Panc1 (cell line): ENCODE data around the gene YTHDC2.

Experiments
- TF ChIP-seq, protein P1 (sequence below): fragments of 450-650 bp; IDR thresholded peaks from 2 replicates; pipeline ENCODE4 v1.5.1; 2017; ENCODE audit warnings: mild to moderate bottlenecking
- TF ChIP-seq, protein P2 (sequence below), 2 experiments: IDR thresholded peaks; 2 replicates each; pipeline ENCODE4 v1.6.1; 2011 to 2012; ENCODE audit warnings: low read depth in 2 of 2, control low read depth in 1 of 2, low read length in 1 of 2, mild to moderate bottlenecking in 1 of 2, moderate library complexity in 1 of 2; ENCODE audit not compliant: insufficient read depth in 1 of 2

DNA sequence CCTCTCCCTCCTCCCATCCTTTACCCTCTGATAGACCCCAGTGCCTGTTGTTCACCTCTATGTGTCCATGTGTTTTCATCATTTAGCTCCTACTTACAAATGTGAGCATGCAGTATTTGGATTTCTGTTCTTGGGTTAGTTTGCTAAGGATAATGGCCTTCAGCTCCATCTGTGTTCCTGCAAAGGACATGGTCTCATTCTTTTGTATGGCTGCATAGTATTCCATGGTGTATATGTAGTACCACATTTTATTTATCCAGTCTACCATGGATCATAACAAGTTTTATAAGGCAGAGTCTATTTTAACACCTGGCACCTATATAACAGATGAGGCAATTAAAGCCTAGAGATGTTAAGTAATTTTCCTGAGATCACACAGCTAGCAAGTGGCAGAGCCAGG lies 7.4 kb downstream of the YTHDC2 start:
- TF ChIP-seq, protein P1, sequence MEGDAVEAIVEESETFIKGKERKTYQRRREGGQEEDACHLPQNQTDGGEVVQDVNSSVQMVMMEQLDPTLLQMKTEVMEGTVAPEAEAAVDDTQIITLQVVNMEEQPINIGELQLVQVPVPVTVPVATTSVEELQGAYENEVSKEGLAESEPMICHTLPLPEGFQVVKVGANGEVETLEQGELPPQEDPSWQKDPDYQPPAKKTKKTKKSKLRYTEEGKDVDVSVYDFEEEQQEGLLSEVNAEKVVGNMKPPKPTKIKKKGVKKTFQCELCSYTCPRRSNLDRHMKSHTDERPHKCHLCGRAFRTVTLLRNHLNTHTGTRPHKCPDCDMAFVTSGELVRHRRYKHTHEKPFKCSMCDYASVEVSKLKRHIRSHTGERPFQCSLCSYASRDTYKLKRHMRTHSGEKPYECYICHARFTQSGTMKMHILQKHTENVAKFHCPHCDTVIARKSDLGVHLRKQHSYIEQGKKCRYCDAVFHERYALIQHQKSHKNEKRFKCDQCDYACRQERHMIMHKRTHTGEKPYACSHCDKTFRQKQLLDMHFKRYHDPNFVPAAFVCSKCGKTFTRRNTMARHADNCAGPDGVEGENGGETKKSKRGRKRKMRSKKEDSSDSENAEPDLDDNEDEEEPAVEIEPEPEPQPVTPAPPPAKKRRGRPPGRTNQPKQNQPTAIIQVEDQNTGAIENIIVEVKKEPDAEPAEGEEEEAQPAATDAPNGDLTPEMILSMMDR = no peak
- TF ChIP-seq, protein P2, sequence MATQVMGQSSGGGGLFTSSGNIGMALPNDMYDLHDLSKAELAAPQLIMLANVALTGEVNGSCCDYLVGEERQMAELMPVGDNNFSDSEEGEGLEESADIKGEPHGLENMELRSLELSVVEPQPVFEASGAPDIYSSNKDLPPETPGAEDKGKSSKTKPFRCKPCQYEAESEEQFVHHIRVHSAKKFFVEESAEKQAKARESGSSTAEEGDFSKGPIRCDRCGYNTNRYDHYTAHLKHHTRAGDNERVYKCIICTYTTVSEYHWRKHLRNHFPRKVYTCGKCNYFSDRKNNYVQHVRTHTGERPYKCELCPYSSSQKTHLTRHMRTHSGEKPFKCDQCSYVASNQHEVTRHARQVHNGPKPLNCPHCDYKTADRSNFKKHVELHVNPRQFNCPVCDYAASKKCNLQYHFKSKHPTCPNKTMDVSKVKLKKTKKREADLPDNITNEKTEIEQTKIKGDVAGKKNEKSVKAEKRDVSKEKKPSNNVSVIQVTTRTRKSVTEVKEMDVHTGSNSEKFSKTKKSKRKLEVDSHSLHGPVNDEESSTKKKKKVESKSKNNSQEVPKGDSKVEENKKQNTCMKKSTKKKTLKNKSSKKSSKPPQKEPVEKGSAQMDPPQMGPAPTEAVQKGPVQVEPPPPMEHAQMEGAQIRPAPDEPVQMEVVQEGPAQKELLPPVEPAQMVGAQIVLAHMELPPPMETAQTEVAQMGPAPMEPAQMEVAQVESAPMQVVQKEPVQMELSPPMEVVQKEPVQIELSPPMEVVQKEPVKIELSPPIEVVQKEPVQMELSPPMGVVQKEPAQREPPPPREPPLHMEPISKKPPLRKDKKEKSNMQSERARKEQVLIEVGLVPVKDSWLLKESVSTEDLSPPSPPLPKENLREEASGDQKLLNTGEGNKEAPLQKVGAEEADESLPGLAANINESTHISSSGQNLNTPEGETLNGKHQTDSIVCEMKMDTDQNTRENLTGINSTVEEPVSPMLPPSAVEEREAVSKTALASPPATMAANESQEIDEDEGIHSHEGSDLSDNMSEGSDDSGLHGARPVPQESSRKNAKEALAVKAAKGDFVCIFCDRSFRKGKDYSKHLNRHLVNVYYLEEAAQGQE (IDR thresholded peaks at IDR 0.05; ENCODE audit: insufficient read depth in 1 of 2, low read depth in 2 of 2, low read length in 1 of 2) = no peak
